ENCODE results near the gene PHETA2. TPM values are rescaled to one million over a fixed set of nuclear protein-coding genes. Genes with fewer than 3 reads are reported as not detected.

The PHETA2 gene
- 16.5 and 17.5 TPM in 2 replicates for total RNA-seq

GRCh38 chr22:42074132-42074811 is at the start of gene PHETA2:
PHETA2 (plus strand) TSS chr22:42074248; CDS start chr22:42077294, 3,046 bp downstream.

GRCh38 chr22:42070517-42071422 is 3.3 kb upstream of the PHETA2 start, which contains the start of gene NAGA:
NAGA (minus strand) TSS chr22:42070812; CDS start chr22:42070297, 515 bp downstream.

GRCh38 chr22:42079319-42080251 is 5.5 kb downstream of the PHETA2 start, which contains the start of gene SMDT1:
SMDT1 (plus strand) TSS chr22:42079700; CDS start chr22:42079769, 69 bp downstream.

GRCh38 chr22:42090596-42091454 is 16.8 kb downstream of the PHETA2 start, which contains the start of gene NDUFA6:
NDUFA6 (minus strand) TSS chr22:42090772; CDS start chr22:42090744, 28 bp downstream.

Other genes with a start within 250 kb of the PHETA2 start
- 23.4 and 33.0 TPM in 2 replicates for gene SREBF2, start 241.1 kb upstream of the PHETA2 start, total RNA-seq
- not detected in 2 replicates for gene SHISA8, start 159.2 kb upstream of the PHETA2 start, total RNA-seq
- gene TNFRSF13C, start 147.4 kb upstream of the PHETA2 start, total RNA-seq: under 0.01 TPM in 1 of 2 replicates, not detected in the other
- gene CENPM, start 127.1 kb upstream of the PHETA2 start, total RNA-seq: 3.4 and 30.1 TPM in 2 replicates
- under 0.01 TPM in 1 of 2 replicates, not detected in the other for gene SEPTIN3, start 104.8 kb upstream of the PHETA2 start, total RNA-seq
- gene WBP2NL, start 75.5 kb upstream of the PHETA2 start, total RNA-seq: 0.19 and 0.56 TPM in 2 replicates
- 22.0 and 27.1 TPM in 2 replicates for gene NAGA, start 3.4 kb upstream of the PHETA2 start, total RNA-seq
- gene SMDT1, start 5.5 kb downstream of the PHETA2 start, total RNA-seq: 2.0 and 3.3 TPM in 2 replicates
- 31.3 and 47.7 TPM in 2 replicates for gene NDUFA6, start 16.5 kb downstream of the PHETA2 start, total RNA-seq
- under 0.01 and 0.56 TPM in 2 replicates for gene CYP2D6, start 56.6 kb downstream of the PHETA2 start, total RNA-seq
- 18.3 and 25.5 TPM in 2 replicates for gene TCF20, start 196.4 kb downstream of the PHETA2 start, total RNA-seq